GM10266 (cell line): ENCODE data around the gene IFNGR1.

Experiments used
- DNase-seq: peaks from one replicate; pipeline ENCODE4 v3.0.0; 2012; ENCODE audit errors: extremely low spot score
- TF ChIP-seq, protein P1 (sequence below): IDR thresholded peaks from 2 replicates; pipeline ENCODE4 v1.5.1; 2012; ENCODE audit warnings: mild to moderate bottlenecking, low read depth; ENCODE audit not compliant: control insufficient read depth, insufficient read depth; ENCODE audit errors: missing control alignments

Gene IFNGR1

GRCh38 chr6:137200288-137200687, 18.9 kb downstream of the IFNGR1 start:
- TF ChIP-seq, protein P1, sequence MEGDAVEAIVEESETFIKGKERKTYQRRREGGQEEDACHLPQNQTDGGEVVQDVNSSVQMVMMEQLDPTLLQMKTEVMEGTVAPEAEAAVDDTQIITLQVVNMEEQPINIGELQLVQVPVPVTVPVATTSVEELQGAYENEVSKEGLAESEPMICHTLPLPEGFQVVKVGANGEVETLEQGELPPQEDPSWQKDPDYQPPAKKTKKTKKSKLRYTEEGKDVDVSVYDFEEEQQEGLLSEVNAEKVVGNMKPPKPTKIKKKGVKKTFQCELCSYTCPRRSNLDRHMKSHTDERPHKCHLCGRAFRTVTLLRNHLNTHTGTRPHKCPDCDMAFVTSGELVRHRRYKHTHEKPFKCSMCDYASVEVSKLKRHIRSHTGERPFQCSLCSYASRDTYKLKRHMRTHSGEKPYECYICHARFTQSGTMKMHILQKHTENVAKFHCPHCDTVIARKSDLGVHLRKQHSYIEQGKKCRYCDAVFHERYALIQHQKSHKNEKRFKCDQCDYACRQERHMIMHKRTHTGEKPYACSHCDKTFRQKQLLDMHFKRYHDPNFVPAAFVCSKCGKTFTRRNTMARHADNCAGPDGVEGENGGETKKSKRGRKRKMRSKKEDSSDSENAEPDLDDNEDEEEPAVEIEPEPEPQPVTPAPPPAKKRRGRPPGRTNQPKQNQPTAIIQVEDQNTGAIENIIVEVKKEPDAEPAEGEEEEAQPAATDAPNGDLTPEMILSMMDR: no peak
- DNase-seq: no peak

GRCh38 chr6:137197684-137198645, 21.2 kb downstream of the IFNGR1 start:
- DNase-seq: no peak
- TF ChIP-seq, protein P1: no peak

DNA sequence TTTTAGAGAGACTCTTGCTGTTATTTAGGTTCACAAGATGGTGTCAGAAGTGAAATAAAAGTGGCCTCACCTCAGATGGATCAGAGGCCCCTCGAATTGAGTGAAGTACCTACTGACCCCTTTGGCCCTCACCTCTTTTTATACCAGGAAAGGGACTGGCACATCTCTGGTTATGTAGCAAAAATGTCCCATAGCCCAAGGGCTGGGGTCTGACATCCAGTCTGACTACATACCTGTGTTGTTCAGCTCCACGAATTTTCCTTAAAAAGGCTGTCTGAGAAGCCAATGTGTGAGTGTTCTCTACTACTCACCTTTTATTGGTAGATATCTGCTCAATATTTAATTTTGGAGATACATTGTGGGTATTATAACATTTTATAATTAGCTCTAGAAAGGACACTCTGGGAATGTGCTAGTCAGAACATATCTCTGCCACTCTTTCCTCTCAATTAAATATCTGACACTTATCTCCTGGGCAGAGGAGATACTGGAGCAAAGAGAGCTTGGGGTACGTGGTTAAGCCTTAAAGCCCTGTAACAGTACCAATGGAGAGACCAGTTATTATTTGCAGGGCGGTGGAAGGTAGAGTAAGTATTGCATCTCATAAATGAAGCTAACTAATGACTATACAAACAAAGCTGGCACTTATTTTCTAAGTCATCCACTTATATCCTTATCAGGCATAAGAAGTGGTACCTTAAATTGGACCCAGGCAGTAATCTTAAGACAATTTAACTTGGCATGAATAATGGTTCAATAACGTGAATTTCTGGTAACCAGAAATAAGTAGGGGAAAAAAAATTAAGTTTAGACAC, 25.7 kb downstream of the IFNGR1 start:
- DNase-seq: no peak
- TF ChIP-seq, protein P1: no peak

DNA sequence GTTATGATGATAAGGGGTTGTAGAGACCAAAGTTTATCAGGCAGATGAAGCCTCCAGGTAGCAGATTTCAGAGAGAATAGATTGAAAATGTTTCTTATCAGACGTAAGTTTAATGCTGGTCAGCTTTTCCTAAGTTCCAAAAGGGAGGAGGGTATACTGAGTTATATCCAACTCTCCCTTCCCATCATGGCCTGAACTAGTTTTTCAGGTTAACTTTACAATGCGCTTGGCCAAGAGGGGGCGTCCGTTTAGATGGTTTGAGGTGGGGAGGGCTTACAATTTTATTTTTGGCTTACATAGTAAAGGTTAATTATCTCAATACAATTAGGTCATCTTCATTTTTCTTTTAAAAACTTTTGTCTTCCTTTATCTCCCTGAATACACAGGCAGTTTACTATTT, 26.4 kb downstream of the IFNGR1 start:
- TF ChIP-seq, protein P1: no peak
- no peak for DNase-seq

GRCh38 chr6:137191670-137192069, 27.5 kb downstream of the IFNGR1 start:
- TF ChIP-seq, protein P1: no peak
- DNase-seq: no peak

GRCh38 chr6:137191236-137191635, 27.9 kb downstream of the IFNGR1 start:
- no peak for DNase-seq
- TF ChIP-seq, protein P1: no peak
